ENCODE measurements around the gene THPO. TPM values are rescaled to one million over a fixed set of nuclear protein-coding genes. Genes with fewer than 3 reads are reported as not detected.

THPO gene
- total and polyA plus RNA-seq, 9 of the 15 experiments (the other 6 are each of a cell fraction or from before 2014, with no cell fraction given), result 0.11 to 1.1 (median 0.35) TPM; not detected in 1

DNA sequence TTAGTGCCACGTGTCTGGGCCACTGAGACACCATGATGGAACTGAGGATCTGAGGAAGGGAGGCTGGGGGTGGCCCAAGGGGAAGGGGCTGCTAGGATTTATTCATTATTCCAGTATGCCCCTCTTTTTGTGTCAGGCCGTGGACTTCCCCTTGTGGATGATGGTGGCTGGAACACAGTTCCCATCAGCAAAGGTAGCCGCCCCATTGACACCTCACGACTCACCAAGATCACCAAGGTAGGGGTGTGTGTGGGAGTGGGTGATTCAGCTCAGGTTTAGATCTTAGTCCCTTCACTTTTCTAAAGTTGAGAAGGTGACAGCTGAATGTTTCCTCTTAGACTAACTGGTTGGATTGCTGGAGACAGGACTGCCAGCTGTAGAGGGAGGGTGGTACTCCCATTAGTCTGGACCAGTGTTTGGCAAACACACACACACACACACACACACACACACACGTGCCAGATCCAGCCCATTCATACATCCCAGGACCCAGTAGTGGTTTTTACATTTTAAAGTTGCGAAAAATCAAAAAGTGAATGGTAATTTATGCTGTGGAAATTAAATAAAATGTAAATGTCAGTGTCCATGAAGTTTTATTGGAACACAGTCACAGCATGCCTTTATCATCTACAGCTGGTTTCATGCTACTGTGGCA, 52.2 kb downstream of the THPO start:
- no peak overlapping the region for H3K27ac ChIP-seq (ENCODE audit: extremely low read depth, low read depth, low read length)
- DNase-seq (ENCODE audit: extremely low read depth in 1 of 4, low spot score in 3 of 4) (no peak), ATAC-seq (no peak), FAIRE-seq (no peak)
- intact Hi-C loops (cut with micrococcal nuclease) (no loop called here), in situ Hi-C loops (cut with MboI) (no loop called here)
- no peaks in the 10 kb centered on the region for H3K9me3 ChIP-seq (replicated peaks; ENCODE audit: control insufficient read depth, insufficient read depth, low read depth, low read length)
- no peaks in the 10 kb centered on the region for H3K27me3 ChIP-seq (ENCODE audit: control insufficient read depth in 2 of 2, insufficient read depth in 2 of 2, low read length in 2 of 2)
- peaks cover 14% of the 10 kb centered on the region for H4K20me1 ChIP-seq (replicated peaks; ENCODE audit: control insufficient read depth, insufficient read depth, low read length)
- peaks cover 0 to 3% of the 10 kb centered on the region in 2 experiments; a peak in 2 of 5 replicates for H3K4me1 ChIP-seq (replicated peaks in 1 of 2; ENCODE audit: control insufficient read depth in 2 of 2, insufficient read depth in 2 of 2, low read length in 2 of 2)
- CTCF ChIA-PET (ENCODE audit: low intra/inter-chr PET ratio), result no interaction called here
- H3K4me3 ChIP-seq, result no peak overlapping the region
- no TSS peak for BruUV-seq (replicated peaks)
- POLR2A ChIA-PET, result interaction anchor here (1.2 to 2.8 kb wide), 2 partner anchors 8 to 10 kb away, joined by 4 to 24 read pairs; no protein-coding TSS in a partner anchor
- no peak overlapping the region for H2AFZ ChIP-seq (ENCODE audit: low read depth, low read length)
- WGBS (ENCODE audit: insufficient coverage, low coverage, missing lambda C conversion rate), result 93% methylated on average over 6 of the region's 6 CpGs
- no peak overlapping the region; a peak in 1 of 4 replicates for H3K9ac ChIP-seq (ENCODE audit: insufficient read depth in 1 of 2, low read depth in 2 of 2, low read length in 2 of 2)
- no peaks in the 10 kb centered on the region for H3K9me1 ChIP-seq (ENCODE audit: control insufficient read depth, insufficient read depth, low read length)
- H3K79me2 ChIP-seq (ENCODE audit: control insufficient read depth, insufficient read depth, low read length), result peaks cover 49% of the 10 kb centered on the region; the same call in 2 of the 3 replicates
- no peak overlapping the region for H3K4me2 ChIP-seq (ENCODE audit: insufficient read depth, low read length)
- H3K36me3 ChIP-seq (ENCODE audit: control insufficient read depth, insufficient read depth, low read length), result peaks cover 98% of the 10 kb centered on the region
- no peak for TF ChIP-seq IRF2 (CRISPR knock-in tag; IDR thresholded peaks at IDR 0.05)
- no peak for TF ChIP-seq CREBBP (IDR thresholded peaks at IDR 0.05; ENCODE audit: low read depth, low read length)
- no peak for TF ChIP-seq IRF9 (tag; IDR thresholded peaks at IDR 0.05)
- no peak for TF ChIP-seq CCNT2 (IDR thresholded peaks at IDR 0.05; ENCODE audit: borderline replicate concordance, extremely low read depth, insufficient read length, low read depth, low read length)
- TF ChIP-seq ZNF79 (CRISPR knock-in tag; IDR thresholded peaks at IDR 0.05; ENCODE audit: low read depth), result no peak
- no peak for TF ChIP-seq LARP7 (IDR thresholded peaks at IDR 0.05)
- no peak for TF ChIP-seq MTA1 (IDR thresholded peaks at IDR 0.05; ENCODE audit: borderline replicate concordance)
- no peak for TF ChIP-seq DNMT1 (IDR thresholded peaks at IDR 0.05)
- no peak for TF ChIP-seq ILK (tag; IDR thresholded peaks at IDR 0.05; ENCODE audit: borderline replicate concordance, low read depth)
- TF ChIP-seq FOXK1 (CRISPR knock-in tag; IDR thresholded peaks at IDR 0.05; ENCODE audit: borderline replicate concordance), result no peak
- TF ChIP-seq RB1 (IDR thresholded peaks at IDR 0.05; ENCODE audit: low read depth), result no peak
- TF ChIP-seq ZNF512 (tag; IDR thresholded peaks at IDR 0.05), result no peak

Data from K562 (cell line).